GM15510 (cell line): ENCODE results near the gene LRRC4C.

Experiments
- POLR2A ChIP-seq: IDR thresholded peaks from 3 replicates; pipeline ENCODE4 v1.6.1; 2011; ENCODE audit warnings: borderline replicate concordance; ENCODE audit not compliant: insufficient read length; ENCODE audit errors: extremely low read depth

The LRRC4C gene

DNA sequence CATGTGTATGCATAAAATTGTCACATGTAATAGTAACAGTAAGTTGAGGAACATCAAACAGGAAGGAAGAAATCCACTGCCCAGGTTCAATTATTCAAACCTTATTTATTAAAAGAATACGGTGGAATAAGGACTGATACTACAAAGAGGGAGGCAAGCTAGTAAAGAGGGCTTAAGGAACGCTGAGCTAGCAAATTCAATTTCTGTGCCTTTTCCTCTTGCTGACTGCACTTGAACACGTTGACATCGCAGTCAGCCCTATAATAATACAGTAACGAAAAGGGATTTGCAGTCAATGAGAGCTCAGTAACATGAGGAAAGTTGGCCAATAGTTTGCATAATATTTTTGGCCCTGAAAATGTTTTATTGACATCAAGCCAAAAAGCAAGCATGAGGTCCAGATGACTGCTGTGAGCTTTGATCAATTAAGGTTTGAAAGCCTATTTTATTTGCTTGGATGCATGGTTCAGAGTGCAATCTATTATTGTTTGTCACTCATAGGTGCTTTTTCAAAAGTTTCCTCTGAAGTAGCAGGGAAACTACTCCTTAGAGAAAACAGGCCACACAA, 861.8 kb downstream of the LRRC4C start:
- TF ChIP-seq POLR2A, result no peak

DNA sequence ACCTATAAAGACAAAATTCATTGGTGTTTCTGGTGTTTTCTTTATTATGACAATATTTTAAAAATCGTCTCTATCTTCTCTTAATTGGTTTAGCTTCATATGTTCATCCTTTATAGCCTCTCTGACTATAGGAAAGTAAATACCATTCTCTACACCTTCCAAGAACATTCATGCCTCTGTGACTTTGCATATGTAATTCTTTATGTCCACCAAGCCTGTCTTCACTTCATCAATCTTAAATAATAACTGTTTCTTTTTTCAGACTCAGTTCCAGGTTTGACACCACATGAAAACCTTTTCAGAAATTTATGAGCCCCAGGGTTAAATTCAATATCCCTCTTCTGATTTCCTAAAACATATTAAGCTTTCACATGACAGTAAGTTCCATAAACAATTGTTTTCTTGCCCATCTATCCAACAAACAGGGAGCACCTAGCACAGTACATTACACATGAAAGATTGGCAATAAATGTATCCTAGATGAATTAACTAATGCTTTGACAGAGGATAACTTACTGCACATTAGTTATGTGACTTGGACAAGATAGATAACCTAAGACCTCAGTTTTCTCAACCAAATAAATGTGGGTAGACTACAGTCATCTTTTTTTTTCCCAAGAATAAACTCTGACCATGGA, 886.1 kb downstream of the LRRC4C start:
- no peak for TF ChIP-seq POLR2A

DNA sequence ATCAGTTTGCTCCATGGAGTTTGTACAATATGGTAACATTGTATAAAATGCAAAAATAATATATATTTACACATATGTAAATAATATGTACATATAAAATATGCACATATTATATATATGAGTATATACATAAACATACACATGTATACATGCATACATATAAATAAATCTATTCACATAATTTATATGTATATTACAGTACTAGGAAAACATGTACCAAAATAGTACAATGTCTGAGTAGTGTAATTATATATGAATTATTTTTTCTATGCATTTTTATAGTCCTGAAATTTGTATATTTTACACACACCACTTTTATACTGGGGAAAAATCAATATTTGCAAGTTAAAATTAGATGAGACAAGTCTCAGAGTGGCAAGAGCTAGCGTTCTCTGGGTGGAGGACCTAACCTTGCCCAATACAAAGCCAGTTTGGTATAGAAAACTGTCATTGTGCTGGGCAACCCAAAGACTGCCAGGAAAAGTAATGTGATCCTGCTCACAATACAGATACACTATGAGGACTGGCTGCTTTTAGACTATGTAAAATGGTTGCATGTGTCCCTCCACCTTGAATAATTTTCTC, 889.4 kb downstream of the LRRC4C start:
- no peak for TF ChIP-seq POLR2A

- TF ChIP-seq POLR2A, result no peak
Measured at GRCh38 chr11:40567392-40567791, 892.1 kb downstream of the LRRC4C start.

- no peak for TF ChIP-seq POLR2A
Measured at GRCh38 chr11:40544162-40544561, 915.3 kb downstream of the LRRC4C start.

DNA sequence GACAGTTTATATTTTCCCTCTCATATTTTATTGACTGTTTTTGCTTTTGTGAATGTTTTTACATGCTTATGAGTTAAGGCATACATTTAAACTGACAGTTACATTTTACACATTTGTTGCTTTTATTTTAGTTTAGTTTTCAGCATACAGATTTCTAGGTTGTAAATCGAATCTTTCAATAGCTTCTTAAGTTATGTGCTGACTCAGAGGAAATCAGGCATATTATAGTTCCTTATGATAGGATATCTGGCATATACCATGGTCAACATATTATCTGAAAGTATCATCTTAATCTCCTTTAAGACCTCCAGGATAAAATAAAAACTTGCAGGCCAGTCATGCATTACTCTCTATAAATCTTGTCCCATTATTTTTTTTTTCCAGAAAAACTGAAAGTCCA, 916.6 kb downstream of the LRRC4C start:
- TF ChIP-seq POLR2A, result no peak

GRCh38 chr11:40537734-40538133, 921.7 kb downstream of the LRRC4C start:
- TF ChIP-seq POLR2A, result no peak

- TF ChIP-seq POLR2A, result no peak
Measured at GRCh38 chr11:40517122-40517521, 942.3 kb downstream of the LRRC4C start.

DNA sequence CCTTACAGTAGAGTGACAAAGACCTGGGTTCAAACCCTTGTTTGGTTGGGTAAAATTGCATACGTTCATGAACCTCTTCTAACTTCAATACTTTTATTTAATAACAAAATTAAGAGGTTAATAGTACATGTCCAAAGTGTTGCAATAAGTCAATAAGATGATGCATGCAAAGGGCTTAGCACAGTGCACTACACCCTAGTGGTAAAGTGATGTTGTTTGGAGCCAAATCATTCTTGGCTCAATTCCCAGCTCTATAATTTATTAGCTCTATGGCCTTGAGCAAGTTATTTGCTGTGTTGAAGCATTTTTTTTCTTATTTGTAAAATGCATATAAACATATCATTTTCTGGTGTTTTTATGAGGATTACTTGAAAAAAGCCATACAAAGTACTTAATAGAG, 945.3 kb downstream of the LRRC4C start:
- TF ChIP-seq POLR2A, result no peak

- no peak for TF ChIP-seq POLR2A
Measured at GRCh38 chr11:40513281-40513680, 946.2 kb downstream of the LRRC4C start.

- no peak for TF ChIP-seq POLR2A
Measured at GRCh38 chr11:40508303-40508702, 951.1 kb downstream of the LRRC4C start.

- TF ChIP-seq POLR2A, result no peak
Measured at GRCh38 chr11:40506226-40506625, 953.2 kb downstream of the LRRC4C start.

DNA sequence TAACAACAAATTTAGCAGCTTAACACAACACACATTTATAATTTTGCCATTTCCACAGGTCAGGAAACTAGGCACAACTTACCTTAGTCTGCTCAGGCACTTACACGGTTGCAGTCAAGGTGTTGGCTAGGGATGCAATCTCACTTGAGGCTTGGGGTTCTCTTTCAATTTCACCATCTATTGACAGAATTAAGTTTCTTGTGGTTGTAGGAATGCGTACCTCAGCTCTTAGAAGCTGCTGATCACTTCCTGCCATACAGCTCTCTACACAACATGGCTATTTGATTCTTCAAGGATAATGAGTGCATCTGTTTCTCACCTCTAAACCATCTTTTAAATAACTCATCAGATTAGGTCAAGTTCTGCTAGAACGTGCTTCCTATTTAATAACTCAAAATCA, 968.1 kb downstream of the LRRC4C start:
- TF ChIP-seq POLR2A, result no peak

DNA sequence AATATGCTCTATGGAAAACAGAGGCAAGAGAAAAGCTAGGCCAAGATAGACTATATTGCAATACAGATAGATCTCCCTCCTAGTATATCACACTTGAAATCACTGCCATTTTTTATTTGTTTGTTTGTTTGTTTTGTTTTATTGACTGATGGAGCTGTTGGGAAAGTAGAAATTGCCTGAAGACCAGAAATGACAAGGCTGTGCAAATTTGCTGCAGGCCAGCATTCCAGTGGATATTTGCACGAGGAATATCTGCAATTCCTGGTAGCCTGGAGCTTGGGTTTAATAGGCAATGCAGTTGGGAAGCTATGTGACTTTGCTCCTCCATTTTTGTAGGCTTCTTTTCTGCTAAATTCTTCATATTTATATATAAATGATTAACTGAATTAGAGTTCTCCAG, 991.7 kb downstream of the LRRC4C start:
- no peak for TF ChIP-seq POLR2A

GRCh38 chr11:40445391-40445790, 1014.1 kb downstream of the LRRC4C start:
- TF ChIP-seq POLR2A, result no peak

DNA sequence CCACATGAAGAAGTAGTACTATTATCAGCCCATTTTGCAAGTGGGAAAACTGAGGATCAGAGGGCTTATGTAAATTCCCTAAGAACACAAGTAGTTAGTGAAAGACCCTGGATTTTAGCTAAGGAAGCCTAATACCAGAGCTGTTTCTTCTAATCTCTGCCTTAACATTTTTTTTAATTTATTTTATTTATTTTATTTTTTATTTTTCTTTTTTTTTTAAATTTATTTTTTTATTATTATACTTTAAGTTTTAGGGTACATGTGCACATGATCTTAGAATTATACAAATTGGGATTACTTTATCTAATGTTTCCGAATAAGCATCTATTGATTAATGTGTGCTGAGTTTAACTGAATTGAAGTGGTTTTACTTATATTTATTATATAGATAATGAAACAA, 1015.3 kb downstream of the LRRC4C start:
- no peak for TF ChIP-seq POLR2A

DNA sequence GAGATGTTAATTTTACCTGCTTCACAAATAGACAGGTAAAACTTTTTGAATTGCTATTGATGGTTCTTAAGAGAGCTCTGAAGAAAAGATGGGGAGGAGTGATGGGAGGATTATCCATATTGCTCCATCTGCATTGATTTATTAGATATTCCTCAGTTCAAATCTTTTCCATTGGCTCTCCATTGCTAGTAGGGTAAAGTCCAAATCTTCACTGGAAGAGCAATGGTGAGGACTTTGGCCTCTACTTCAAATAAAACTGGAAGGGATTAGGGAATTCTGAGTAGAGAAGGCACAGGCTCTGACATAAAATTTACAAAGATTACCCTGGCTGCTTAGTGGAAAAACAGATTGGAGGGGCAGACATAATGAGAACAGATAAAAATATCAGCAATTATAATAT, 1024.1 kb downstream of the LRRC4C start:
- no peak for TF ChIP-seq POLR2A

- no peak for TF ChIP-seq POLR2A
Measured at GRCh38 chr11:40434926-40435325, 1024.5 kb downstream of the LRRC4C start.

- no peak for TF ChIP-seq POLR2A
Measured at GRCh38 chr11:40432358-40432757, 1027.1 kb downstream of the LRRC4C start.
